Stomach (tissue), 4 donors: ENCODE measurements around the gene PTPN14.

ENCODE experiments used
- CTCF ChIP-seq, 7 experiments: fragments of 450-650 bp in 4 of 7; fragments of 200-600 bp in 3 of 7; sonication (generic) in 3 of 7; IDR thresholded peaks; one replicate each; pipeline ENCODE4 v1.5.1; 2016 to 2019; ENCODE audit warnings: antibody characterized with exemption in 7 of 7, control low read depth in 2 of 7, mild to moderate bottlenecking in 1 of 7
- EP300 ChIP-seq: sonication (generic); formaldehyde crosslinking; IDR thresholded peaks from one replicate; pipeline ENCODE4 v1.6.1; 2017; ENCODE audit warnings: antibody characterized with exemption
- POLR2A ChIP-seq, 4 donors: fragments of 450-650 bp; IDR thresholded peaks; one replicate each; pipeline ENCODE4 v1.6.1; 2016; ENCODE audit warnings: antibody characterized with exemption in 4 of 4, control low read depth in 2 of 4, mild to moderate bottlenecking in 1 of 4, moderate library complexity in 1 of 4
- POLR2AphosphoS5 ChIP-seq, 3 donors: sonication (generic); formaldehyde crosslinking; IDR thresholded peaks; one replicate each; pipeline ENCODE4 v1.6.1; 2016; ENCODE audit warnings: antibody characterized with exemption in 3 of 3

- TF ChIP-seq POLR2A (IDR thresholded peaks at IDR 0.05): no peak
- no peak for TF ChIP-seq CTCF (IDR thresholded peaks at IDR 0.05)
- TF ChIP-seq EP300: no peak
- no peak for TF ChIP-seq POLR2AphosphoS5 (IDR thresholded peaks at IDR 0.05)
Observed at GRCh38 chr1:214327514-214327913, 223.9 kb downstream of the PTPN14 start.
